Hepatocyte (in vitro differentiated cells): ENCODE measurements around the gene ZDHHC1. TPM values are rescaled to one million over a fixed set of nuclear protein-coding genes. Genes with fewer than 3 reads are reported as not detected.

Source experiments
- DNase-seq: peaks from one replicate; pipeline ENCODE4 v3.0.0-alpha.2; 2016; ENCODE audit warnings: low spot score
- H2AFZ ChIP-seq: fragments of 200-600 bp; sonication (generic); 2 replicates; pipeline ENCODE4 v1.6.0; 2016; ENCODE audit warnings: antibody characterized with exemption, mild to moderate bottlenecking
- H3K27ac ChIP-seq: fragments of 200-600 bp; sonication (generic); 2 replicates; pipeline ENCODE4 v1.5.1; 2016; ENCODE audit warnings: mild to moderate bottlenecking
- H3K27me3 ChIP-seq: fragments of 200-600 bp; sonication (generic); 2 replicates; pipeline ENCODE4 v1.6.1; 2016
- H3K36me3 ChIP-seq: fragments of 200-600 bp; sonication (generic); replicated peaks from 2 replicates; pipeline ENCODE4 v1.5.1; 2016; ENCODE audit warnings: low read depth; ENCODE audit not compliant: insufficient read depth
- H3K4me1 ChIP-seq: fragments of 200-600 bp; sonication (generic); 2 replicates; pipeline ENCODE4 v1.5.1; 2016; ENCODE audit warnings: mild to moderate bottlenecking, moderate library complexity; ENCODE audit not compliant: insufficient read depth
- H3K4me2 ChIP-seq: fragments of 200-600 bp; sonication (generic); 2 replicates; pipeline ENCODE4 v1.6.0; 2016
- H3K4me3 ChIP-seq: fragments of 200-600 bp; sonication (generic); 2 replicates; pipeline ENCODE4 v1.5.1; 2016; ENCODE audit warnings: mild to moderate bottlenecking
- H3K79me2 ChIP-seq: fragments of 200-600 bp; sonication (generic); 2 replicates; pipeline ENCODE4 v1.6.0; 2017; ENCODE audit warnings: mild to moderate bottlenecking
- H3K9me2 ChIP-seq: fragments of 200-600 bp; sonication (generic); replicated peaks from 2 replicates; pipeline ENCODE4 v1.6.0; 2017; ENCODE audit warnings: mild to moderate bottlenecking; ENCODE audit not compliant: insufficient read depth
- H3K9me3 ChIP-seq: fragments of 200-600 bp; sonication (generic); 2 replicates; pipeline ENCODE4 v1.5.1; 2016; ENCODE audit warnings: low read depth, mild to moderate bottlenecking
- H4K20me1 ChIP-seq: fragments of 200-600 bp; sonication (generic); 2 replicates; pipeline ENCODE4 v1.6.0; 2016; ENCODE audit warnings: mild to moderate bottlenecking; ENCODE audit not compliant: insufficient read depth, poor library complexity, severe bottlenecking
- EZH2 ChIP-seq: fragments of 200-600 bp; sonication (generic); IDR thresholded peaks from 2 replicates; pipeline ENCODE4 v1.6.1; 2016; ENCODE audit warnings: antibody characterized with exemption, mild to moderate bottlenecking, borderline replicate concordance
- EZH2phosphoT487 ChIP-seq: fragments of 200-600 bp; sonication (generic); IDR thresholded peaks from one replicate; pipeline ENCODE4 v1.6.1; 2018; ENCODE audit warnings: antibody characterized with exemption, mild to moderate bottlenecking, low read depth, moderate library complexity; ENCODE audit not compliant: unreplicated experiment, severe bottlenecking
- WGBS: methylation state at CpG from one replicate; pipeline ENCODE4 v1.1.6; 2016; ENCODE audit warnings: low lambda C conversion rate; ENCODE audit errors: missing lambda C conversion rate; 5-methylcytosine and 5-hydroxymethylcytosine counted together
- polyA plus RNA-seq: library from polyadenylated mRNA; unstranded; fragments of >200 nt; fragmentation: Nextera tagmentation; extraction: Ambion mirVana; gene quantifications from 2 replicates; pipeline ENCODE4 v1.2.1, GENCODE V29; 2016
- total RNA-seq: library from RNA; depleted of rRNA; stranded (reverse); fragments of >200 nt; gene quantifications from 2 replicates; pipeline ENCODE4 v1.2.3, GENCODE V29; 2014
- TF ChIP-seq, protein P1 (sequence below): fragments of 200-600 bp; sonication (generic); IDR thresholded peaks from 2 replicates; pipeline ENCODE4 v1.5.1; 2016; ENCODE audit warnings: antibody characterized with exemption, mild to moderate bottlenecking; ENCODE audit not compliant: poor library complexity

Gene ZDHHC1, protein sequence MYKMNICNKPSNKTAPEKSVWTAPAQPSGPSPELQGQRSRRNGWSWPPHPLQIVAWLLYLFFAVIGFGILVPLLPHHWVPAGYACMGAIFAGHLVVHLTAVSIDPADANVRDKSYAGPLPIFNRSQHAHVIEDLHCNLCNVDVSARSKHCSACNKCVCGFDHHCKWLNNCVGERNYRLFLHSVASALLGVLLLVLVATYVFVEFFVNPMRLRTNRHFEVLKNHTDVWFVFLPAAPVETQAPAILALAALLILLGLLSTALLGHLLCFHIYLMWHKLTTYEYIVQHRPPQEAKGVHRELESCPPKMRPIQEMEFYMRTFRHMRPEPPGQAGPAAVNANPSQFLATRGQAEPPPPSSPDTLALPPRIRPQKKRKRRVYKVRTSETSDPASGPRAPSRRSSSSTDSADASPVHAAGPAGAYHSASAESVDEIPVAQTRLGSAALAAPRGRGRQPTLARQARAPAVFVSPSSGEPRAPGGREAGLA
- total RNA-seq (1.9 and 5.9 TPM in 2 replicates), polyA plus RNA-seq (10.0 and 10.6 TPM in 2 replicates)

- no peaks in the 10 kb centered on the region for H3K27me3 ChIP-seq
- H3K4me3 ChIP-seq = peak within 1 kb of the TSS; percentile 76
- peak within 1 kb of the TSS; percentile 96 for H2AFZ ChIP-seq
- no peaks in the 10 kb centered on the region for H3K9me2 ChIP-seq
- H4K20me1 ChIP-seq = no peaks in the 10 kb centered on the region
- no peaks in the 10 kb centered on the region for H3K79me2 ChIP-seq
- WGBS = 5% methylated on average over 72 of the region's 73 CpGs
- DNase-seq = peak; percentile 88
- TF ChIP-seq EZH2 = no peak
- TF ChIP-seq, protein P1, sequence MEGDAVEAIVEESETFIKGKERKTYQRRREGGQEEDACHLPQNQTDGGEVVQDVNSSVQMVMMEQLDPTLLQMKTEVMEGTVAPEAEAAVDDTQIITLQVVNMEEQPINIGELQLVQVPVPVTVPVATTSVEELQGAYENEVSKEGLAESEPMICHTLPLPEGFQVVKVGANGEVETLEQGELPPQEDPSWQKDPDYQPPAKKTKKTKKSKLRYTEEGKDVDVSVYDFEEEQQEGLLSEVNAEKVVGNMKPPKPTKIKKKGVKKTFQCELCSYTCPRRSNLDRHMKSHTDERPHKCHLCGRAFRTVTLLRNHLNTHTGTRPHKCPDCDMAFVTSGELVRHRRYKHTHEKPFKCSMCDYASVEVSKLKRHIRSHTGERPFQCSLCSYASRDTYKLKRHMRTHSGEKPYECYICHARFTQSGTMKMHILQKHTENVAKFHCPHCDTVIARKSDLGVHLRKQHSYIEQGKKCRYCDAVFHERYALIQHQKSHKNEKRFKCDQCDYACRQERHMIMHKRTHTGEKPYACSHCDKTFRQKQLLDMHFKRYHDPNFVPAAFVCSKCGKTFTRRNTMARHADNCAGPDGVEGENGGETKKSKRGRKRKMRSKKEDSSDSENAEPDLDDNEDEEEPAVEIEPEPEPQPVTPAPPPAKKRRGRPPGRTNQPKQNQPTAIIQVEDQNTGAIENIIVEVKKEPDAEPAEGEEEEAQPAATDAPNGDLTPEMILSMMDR = peak; percentile 63
- no peak for TF ChIP-seq EZH2phosphoT487
- no peaks in the 10 kb centered on the region for H3K9me3 ChIP-seq
- no peaks in the 10 kb centered on the region for H3K36me3 ChIP-seq
- peak within 1 kb of the TSS; percentile 94 for H3K4me2 ChIP-seq
- peak within 1 kb of the TSS; percentile 74 for H3K27ac ChIP-seq
- H3K4me1 ChIP-seq = peaks cover 6% of the 10 kb centered on the region
Observed at GRCh38 chr16:67415872-67416793, at the start of gene ZDHHC1. Gene ZDHHC1, minus strand, starts transcription at chr16:67416477. Its CDS starts 8,702 bp downstream, at chr16:67407775.

GRCh38 chr16:67464565-67464964, 48.3 kb upstream of the ZDHHC1 start:
- no peak overlapping the region for H2AFZ ChIP-seq
- H3K79me2 ChIP-seq = peaks cover 96% of the 10 kb centered on the region
- DNase-seq = no peak
- peaks cover 33% of the 10 kb centered on the region for H3K4me1 ChIP-seq
- H3K27me3 ChIP-seq = no peaks in the 10 kb centered on the region
- no peaks in the 10 kb centered on the region for H3K36me3 ChIP-seq
- H3K9me2 ChIP-seq = no peaks in the 10 kb centered on the region
- 92% methylated on average over 2 of the region's 2 CpGs for WGBS
- H4K20me1 ChIP-seq = peaks cover 100% of the 10 kb centered on the region
- no peak overlapping the region for H3K4me3 ChIP-seq
- TF ChIP-seq EZH2phosphoT487 (no peak), EZH2 (no peak)
- TF ChIP-seq, protein P1 = no peak
- no peak overlapping the region for H3K27ac ChIP-seq
- H3K4me2 ChIP-seq = no peak overlapping the region
- no peaks in the 10 kb centered on the region for H3K9me3 ChIP-seq

GRCh38 chr16:67463691-67464090, 47.4 kb upstream of the ZDHHC1 start:
- H3K27ac ChIP-seq = no peak overlapping the region
- H3K9me3 ChIP-seq = no peaks in the 10 kb centered on the region
- H3K36me3 ChIP-seq = no peaks in the 10 kb centered on the region
- TF ChIP-seq EZH2 (no peak), EZH2phosphoT487 (no peak)
- TF ChIP-seq, protein P1 = no peak
- H4K20me1 ChIP-seq = peaks cover 100% of the 10 kb centered on the region
- peaks cover 34% of the 10 kb centered on the region for H3K4me1 ChIP-seq
- H3K27me3 ChIP-seq = no peaks in the 10 kb centered on the region
- no peak overlapping the region for H3K4me3 ChIP-seq
- peaks cover 96% of the 10 kb centered on the region for H3K79me2 ChIP-seq
- no peaks in the 10 kb centered on the region for H3K9me2 ChIP-seq
- no peak overlapping the region for H3K4me2 ChIP-seq
- no peak overlapping the region for H2AFZ ChIP-seq
- no peak for DNase-seq
- WGBS = 96% methylated on average over 4 of the region's 4 CpGs
